Gastrocnemius medialis (tissue), 4 donors: ENCODE measurements around the gene SLC12A4.

Experiments used
- CTCF ChIP-seq, 5 experiments: fragments of 450-650 bp in 3 of 5; fragments of 200-600 bp in 2 of 5; sonication (generic) in 2 of 5; IDR thresholded peaks in 4 of 5; conservative IDR thresholded peaks in 1 of 5; 1 replicate in 4 of 5; 2 replicates in 1 of 5; pipeline ENCODE4 v1.5.1; 2016 to 2019; ENCODE audit warnings: antibody characterized with exemption in 5 of 5, mild to moderate bottlenecking in 3 of 5, moderate library complexity in 3 of 5
- POLR2A ChIP-seq, 2 donors: fragments of 450-650 bp; IDR thresholded peaks; one replicate each; pipeline ENCODE4 v1.6.1; 2017; ENCODE audit warnings: antibody characterized with exemption in 2 of 2, mild to moderate bottlenecking in 2 of 2, moderate library complexity in 2 of 2

- TF ChIP-seq POLR2A (IDR thresholded peaks at IDR 0.05) = no peak
- no peak for TF ChIP-seq CTCF (IDR thresholded peaks at IDR 0.05 in 4 of 5, conservative IDR thresholded peaks at IDR 0.05 in 1 of 5)
Observed at GRCh38 chr16:67986949-67987348, 18.5 kb upstream of the SLC12A4 start.
